Activated T-cell treated with anti-CD3 and anti-CD28 coated beads, Interleukin-2, amount 50 U/mL, for 24 hours (primary cell): ENCODE measurements around the gene TSPAN10.

Experiments
- DNase-seq: peaks from one replicate; pipeline ENCODE4 v3.0.0-alpha.2; 2020
- H3K27ac Mint-ChIP-seq: 2 replicates; pipeline ENCODE4 v1.8.0; 2020; ENCODE audit warnings: mild to moderate bottlenecking, mixed read lengths
- H3K27me3 Mint-ChIP-seq: 2 replicates; pipeline ENCODE4 v1.8.0; 2020; ENCODE audit warnings: mixed read lengths
- H3K36me3 Mint-ChIP-seq: 2 replicates; pipeline ENCODE4 v1.8.0; 2020; ENCODE audit warnings: low read depth, mixed read lengths
- H3K4me1 Mint-ChIP-seq: 2 replicates; pipeline ENCODE4 v1.8.0; 2020; ENCODE audit warnings: low read depth, mixed read lengths
- H3K4me3 Mint-ChIP-seq: 2 replicates; pipeline ENCODE4 v1.8.0; 2020; ENCODE audit warnings: mild to moderate bottlenecking, moderate library complexity, mixed read lengths
- H3K9me3 Mint-ChIP-seq: 2 replicates; pipeline ENCODE4 v1.8.0; 2020; ENCODE audit warnings: mixed read lengths

The TSPAN10 gene

GRCh38 chr17:81682565-81683207, 45.7 kb downstream of the TSPAN10 start:
- Mint-ChIP-seq H3K27ac (peak overlapping the region; percentile 96), H3K36me3 (peaks cover 69% of the 10 kb centered on the region), H3K9me3 (no peaks in the 10 kb centered on the region), H3K27me3 (no peaks in the 10 kb centered on the region), H3K4me3 (peak overlapping the region; percentile 93), H3K4me1 (peaks cover 46% of the 10 kb centered on the region)
- DNase-seq, result no peak

GRCh38 chr17:81683208-81683583, 46.2 kb downstream of the TSPAN10 start:
- Mint-ChIP-seq H3K27ac (peak overlapping the region; percentile 96), H3K9me3 (no peaks in the 10 kb centered on the region), H3K27me3 (no peaks in the 10 kb centered on the region), H3K36me3 (peaks cover 72% of the 10 kb centered on the region), H3K4me1 (peaks cover 46% of the 10 kb centered on the region), H3K4me3 (peak overlapping the region; percentile 93)
- DNase-seq, result no peak

- Mint-ChIP-seq H3K4me1 (peaks cover 48% of the 10 kb centered on the region), H3K27ac (peak within 1 kb of the TSS; percentile 96), H3K4me3 (peak within 1 kb of the TSS; percentile 93), H3K36me3 (peaks cover 78% of the 10 kb centered on the region), H3K9me3 (no peaks in the 10 kb centered on the region), H3K27me3 (no peaks in the 10 kb centered on the region)
- DNase-seq, result peak; percentile 98
Measured at GRCh38 chr17:81683584-81684441, 46.8 kb downstream of the TSPAN10 start, which contains the start of the genes ARL16 and HGS. ARL16 (minus strand) TSS chr17:81683797; CDS start chr17:81683753, 44 bp downstream. HGS (plus strand) TSS chr17:81684011; CDS start chr17:81684067, 56 bp downstream.

GRCh38 chr17:81684442-81684911, 47.5 kb downstream of the TSPAN10 start:
- peaks cover 50% of the 10 kb centered on the region for H3K4me1 Mint-ChIP-seq
- H3K9me3 Mint-ChIP-seq, result no peaks in the 10 kb centered on the region

GRCh38 chr17:81685108-81685507, 48.1 kb downstream of the TSPAN10 start:
- peak overlapping the region; percentile 92 for H3K27ac Mint-ChIP-seq
- DNase-seq, result peak; percentile 64
- no peaks in the 10 kb centered on the region for H3K9me3 Mint-ChIP-seq
- H3K4me3 Mint-ChIP-seq, result peak overlapping the region; percentile 93
- H3K36me3 Mint-ChIP-seq, result peaks cover 85% of the 10 kb centered on the region
- no peaks in the 10 kb centered on the region for H3K27me3 Mint-ChIP-seq
- H3K4me1 Mint-ChIP-seq, result peaks cover 52% of the 10 kb centered on the region

More at GRCh38 chr17:81684442-81684911, 47.5 kb downstream of the TSPAN10 start:
- Mint-ChIP-seq H3K27ac (peak overlapping the region; percentile 92), H3K27me3 (no peaks in the 10 kb centered on the region), H3K4me3 (peak overlapping the region; percentile 93), H3K36me3 (peaks cover 82% of the 10 kb centered on the region)
- DNase-seq, result no peak

- no peak for DNase-seq
- Mint-ChIP-seq H3K4me3 (no peak overlapping the region), H3K36me3 (peaks cover 91% of the 10 kb centered on the region), H3K9me3 (no peaks in the 10 kb centered on the region), H3K27me3 (no peaks in the 10 kb centered on the region), H3K27ac (peak overlapping the region; percentile 92), H3K4me1 (peaks cover 49% of the 10 kb centered on the region)
Measured at GRCh38 chr17:81686614-81687013, 49.6 kb downstream of the TSPAN10 start.

GRCh38 chr17:81687770-81688541, 51.0 kb downstream of the TSPAN10 start:
- Mint-ChIP-seq H3K27ac (peak overlapping the region; percentile 62), H3K9me3 (no peaks in the 10 kb centered on the region), H3K27me3 (no peaks in the 10 kb centered on the region), H3K36me3 (peaks cover 90% of the 10 kb centered on the region), H3K4me1 (peaks cover 37% of the 10 kb centered on the region), H3K4me3 (no peak overlapping the region)
- no peak for DNase-seq

- H3K36me3 Mint-ChIP-seq, result peaks cover 92% of the 10 kb centered on the region
- DNase-seq, result no peak
- no peak overlapping the region for H3K4me3 Mint-ChIP-seq
- H3K4me1 Mint-ChIP-seq, result peaks cover 36% of the 10 kb centered on the region
- no peak overlapping the region for H3K27ac Mint-ChIP-seq
- H3K27me3 Mint-ChIP-seq, result no peaks in the 10 kb centered on the region
- no peaks in the 10 kb centered on the region for H3K9me3 Mint-ChIP-seq
Measured at GRCh38 chr17:81688616-81689015, 51.6 kb downstream of the TSPAN10 start.

- H3K27me3 Mint-ChIP-seq, result no peaks in the 10 kb centered on the region
Measured at GRCh38 chr17:81690066-81690465, 53.1 kb downstream of the TSPAN10 start.

GRCh38 chr17:81690549-81690948, 53.6 kb downstream of the TSPAN10 start:
- peaks cover 23% of the 10 kb centered on the region for H3K4me1 Mint-ChIP-seq
- no peak overlapping the region for H3K4me3 Mint-ChIP-seq

More at GRCh38 chr17:81690066-81690465, 53.1 kb downstream of the TSPAN10 start:
- peak overlapping the region; percentile 22 for H3K27ac Mint-ChIP-seq
- no peak for DNase-seq
- H3K9me3 Mint-ChIP-seq, result no peaks in the 10 kb centered on the region
- H3K4me3 Mint-ChIP-seq, result no peak overlapping the region
- peaks cover 28% of the 10 kb centered on the region for H3K4me1 Mint-ChIP-seq
- H3K36me3 Mint-ChIP-seq, result peaks cover 96% of the 10 kb centered on the region

GRCh38 chr17:81691196-81691595, 54.2 kb downstream of the TSPAN10 start:
- H3K4me3 Mint-ChIP-seq, result no peak overlapping the region
- peak overlapping the region; percentile 22 for H3K27ac Mint-ChIP-seq
- no peaks in the 10 kb centered on the region for H3K27me3 Mint-ChIP-seq

More at GRCh38 chr17:81690549-81690948, 53.6 kb downstream of the TSPAN10 start:
- Mint-ChIP-seq H3K27ac (no peak overlapping the region), H3K27me3 (no peaks in the 10 kb centered on the region), H3K9me3 (no peaks in the 10 kb centered on the region), H3K36me3 (peaks cover 96% of the 10 kb centered on the region)
- DNase-seq, result no peak

GRCh38 chr17:81691608-81692007, 54.6 kb downstream of the TSPAN10 start:
- Mint-ChIP-seq H3K36me3 (peaks cover 96% of the 10 kb centered on the region), H3K9me3 (no peaks in the 10 kb centered on the region), H3K27me3 (no peaks in the 10 kb centered on the region), H3K27ac (no peak overlapping the region), H3K4me1 (peaks cover 15% of the 10 kb centered on the region), H3K4me3 (no peak overlapping the region)
- DNase-seq, result no peak

More at GRCh38 chr17:81691196-81691595, 54.2 kb downstream of the TSPAN10 start:
- Mint-ChIP-seq H3K4me1 (peaks cover 18% of the 10 kb centered on the region), H3K9me3 (no peaks in the 10 kb centered on the region), H3K36me3 (peaks cover 96% of the 10 kb centered on the region)
- DNase-seq, result no peak

- Mint-ChIP-seq H3K27me3 (no peaks in the 10 kb centered on the region), H3K36me3 (peaks cover 97% of the 10 kb centered on the region), H3K27ac (no peak overlapping the region), H3K4me1 (peaks cover 7% of the 10 kb centered on the region), H3K9me3 (no peaks in the 10 kb centered on the region), H3K4me3 (no peak overlapping the region)
- DNase-seq, result no peak
Measured at GRCh38 chr17:81693509-81694210, 56.7 kb downstream of the TSPAN10 start.
